SU-DHL-6 (cell line): ENCODE measurements around the gene NFATC2IP.

Experiments used
- H2AFZ ChIP-seq: fragments of 200-600 bp; sonication (generic); 2 replicates; pipeline ENCODE4 v1.6.1; 2014; ENCODE audit warnings: low read depth, mild to moderate bottlenecking, moderate library complexity, mixed read lengths, antibody characterized with exemption, low read length; ENCODE audit not compliant: severe bottlenecking
- H3F3A ChIP-seq: fragments of 200-600 bp; shearing (Covaris generic); 2 replicates; pipeline ENCODE4 v1.6.0; 2016; ENCODE audit warnings: antibody characterized with exemption, mild to moderate bottlenecking; ENCODE audit not compliant: insufficient read depth
- H3K27ac ChIP-seq: fragments of 200-600 bp; sonication (generic); 2 replicates; pipeline ENCODE4 v1.5.1; 2016; ENCODE audit warnings: low read depth, mild to moderate bottlenecking, low read length, moderate library complexity, mixed read lengths
- H3K27me3 ChIP-seq: fragments of 200-600 bp; sonication (generic), shearing (Covaris generic); 2 replicates; pipeline ENCODE4 v1.6.0; 2014; ENCODE audit warnings: mild to moderate bottlenecking, low read length
- H3K36me3 ChIP-seq: fragments of 200-600 bp; sonication (generic); 2 replicates; pipeline ENCODE4 v1.6.1; 2014; ENCODE audit warnings: mild to moderate bottlenecking, low read length, mixed read lengths
- H3K4me2 ChIP-seq: fragments of 300-600, 200-600 bp; shearing (Covaris generic), sonication (generic); 2 replicates; pipeline ENCODE4 v1.6.0; 2014; ENCODE audit warnings: low read length, low read depth, mild to moderate bottlenecking; ENCODE audit not compliant: poor library complexity, severe bottlenecking
- H3K4me3 ChIP-seq: fragments of 200-600 bp; sonication (generic); 2 replicates; pipeline ENCODE4 v1.5.1; 2014; ENCODE audit warnings: antibody characterized with exemption, low read length, mild to moderate bottlenecking, mixed read lengths; ENCODE audit not compliant: insufficient read depth, poor library complexity, severe bottlenecking
- H3K79me2 ChIP-seq: fragments of 200-600 bp; sonication (generic); 2 replicates; pipeline ENCODE4 v1.6.1; 2014; ENCODE audit warnings: mild to moderate bottlenecking, low read length, moderate library complexity; ENCODE audit not compliant: insufficient read depth
- H3K9ac ChIP-seq: fragments of 200-600 bp; sonication (generic); 2 replicates; pipeline ENCODE4 v1.7.0; 2014; ENCODE audit warnings: mild to moderate bottlenecking, low read length
- H3K9me2 ChIP-seq: fragments of 200-600 bp; sonication (generic); replicated peaks from 2 replicates; pipeline ENCODE4 v1.6.1; 2014; ENCODE audit warnings: low read length; ENCODE audit not compliant: insufficient read depth
- H3K9me3 ChIP-seq: fragments of 200-600 bp; sonication (generic); 2 replicates; pipeline ENCODE4 v1.6.1; 2014; ENCODE audit warnings: low read length, mixed read lengths; ENCODE audit not compliant: insufficient read depth
- H4K20me1 ChIP-seq: fragments of 200-600 bp; sonication (generic); 2 replicates; pipeline ENCODE4 v1.6.1; 2014; ENCODE audit warnings: low read depth, mild to moderate bottlenecking, antibody characterized with exemption, low read length, moderate library complexity, mixed read lengths
- EZH2phosphoT487 ChIP-seq: fragments of 200-600 bp; sonication (generic), shearing (Covaris generic); conservative IDR thresholded peaks from 2 replicates; pipeline ENCODE4 v1.6.1; 2018; ENCODE audit warnings: mild to moderate bottlenecking, antibody characterized with exemption, low read length, moderate library complexity, mixed read lengths
- TF ChIP-seq, protein P1 (sequence below): fragments of 200-600 bp; sonication (generic); IDR thresholded peaks from one replicate; pipeline ENCODE4 v1.5.1; 2017; ENCODE audit warnings: antibody characterized with exemption, mild to moderate bottlenecking, low read length, moderate library complexity; ENCODE audit not compliant: insufficient read depth, poor library complexity, severe bottlenecking

Gene NFATC2IP

DNA sequence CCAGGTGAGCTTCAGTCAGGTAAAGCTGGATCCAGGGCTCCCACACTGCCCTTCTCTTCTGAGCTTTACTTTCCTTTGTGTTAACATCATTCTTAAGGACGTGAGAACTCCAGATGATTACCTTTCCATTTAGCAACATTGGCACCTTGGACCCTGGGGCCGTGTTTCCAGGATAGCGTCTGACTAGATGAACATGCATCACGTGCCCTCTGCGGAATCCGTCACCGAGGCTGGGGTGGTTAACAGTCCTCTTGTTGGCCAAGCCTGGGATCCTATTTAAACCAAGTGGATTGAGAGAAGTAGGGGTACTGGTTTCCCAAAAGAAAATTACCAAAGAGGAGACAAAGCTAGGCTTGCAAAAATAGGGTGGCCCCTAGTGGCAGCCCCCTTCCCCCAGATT, 30.2 kb downstream of the NFATC2IP start:
- H3K4me3 ChIP-seq: no peak overlapping the region
- no peak overlapping the region for H2AFZ ChIP-seq
- TF ChIP-seq, protein P1, sequence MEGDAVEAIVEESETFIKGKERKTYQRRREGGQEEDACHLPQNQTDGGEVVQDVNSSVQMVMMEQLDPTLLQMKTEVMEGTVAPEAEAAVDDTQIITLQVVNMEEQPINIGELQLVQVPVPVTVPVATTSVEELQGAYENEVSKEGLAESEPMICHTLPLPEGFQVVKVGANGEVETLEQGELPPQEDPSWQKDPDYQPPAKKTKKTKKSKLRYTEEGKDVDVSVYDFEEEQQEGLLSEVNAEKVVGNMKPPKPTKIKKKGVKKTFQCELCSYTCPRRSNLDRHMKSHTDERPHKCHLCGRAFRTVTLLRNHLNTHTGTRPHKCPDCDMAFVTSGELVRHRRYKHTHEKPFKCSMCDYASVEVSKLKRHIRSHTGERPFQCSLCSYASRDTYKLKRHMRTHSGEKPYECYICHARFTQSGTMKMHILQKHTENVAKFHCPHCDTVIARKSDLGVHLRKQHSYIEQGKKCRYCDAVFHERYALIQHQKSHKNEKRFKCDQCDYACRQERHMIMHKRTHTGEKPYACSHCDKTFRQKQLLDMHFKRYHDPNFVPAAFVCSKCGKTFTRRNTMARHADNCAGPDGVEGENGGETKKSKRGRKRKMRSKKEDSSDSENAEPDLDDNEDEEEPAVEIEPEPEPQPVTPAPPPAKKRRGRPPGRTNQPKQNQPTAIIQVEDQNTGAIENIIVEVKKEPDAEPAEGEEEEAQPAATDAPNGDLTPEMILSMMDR: no peak
- TF ChIP-seq EZH2phosphoT487: no peak
- H3K9me3 ChIP-seq: no peaks in the 10 kb centered on the region
- no peaks in the 10 kb centered on the region; the same call in 1 of the 2 replicates for H3F3A ChIP-seq
- no peaks in the 10 kb centered on the region for H3K36me3 ChIP-seq
- H3K4me2 ChIP-seq: no peak overlapping the region
- H4K20me1 ChIP-seq: no peaks in the 10 kb centered on the region
- H3K27ac ChIP-seq: no peak overlapping the region
- no peaks in the 10 kb centered on the region for H3K27me3 ChIP-seq
- no peaks in the 10 kb centered on the region for H3K79me2 ChIP-seq
- H3K9me2 ChIP-seq: no peaks in the 10 kb centered on the region
- no peak overlapping the region for H3K9ac ChIP-seq

DNA sequence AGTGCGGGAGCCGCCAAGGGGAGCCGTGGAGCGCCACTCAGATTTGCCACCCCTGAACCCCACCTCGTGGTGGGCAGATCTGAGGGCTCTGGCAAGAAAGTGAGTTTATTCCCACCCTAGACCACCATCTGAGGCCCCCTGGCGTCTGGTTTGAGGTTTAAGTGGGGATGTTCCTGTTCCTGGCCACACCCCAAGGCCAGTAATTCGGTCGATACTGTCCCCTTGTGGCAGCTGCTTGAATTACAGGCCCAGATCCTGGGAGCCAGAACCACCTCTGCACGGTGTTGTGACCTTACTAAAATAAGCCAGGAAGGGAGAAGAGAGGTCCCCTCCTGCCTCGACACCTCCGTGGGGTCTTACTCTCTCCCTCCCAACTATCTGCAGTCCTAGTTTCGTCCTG, 30.8 kb downstream of the NFATC2IP start:
- H3K9me3 ChIP-seq: no peaks in the 10 kb centered on the region
- no peaks in the 10 kb centered on the region; the same call in 1 of the 2 replicates for H3F3A ChIP-seq
- H3K27ac ChIP-seq: no peak overlapping the region
- no peaks in the 10 kb centered on the region for H3K27me3 ChIP-seq
- H2AFZ ChIP-seq: no peak overlapping the region
- no peak overlapping the region for H3K4me2 ChIP-seq
- no peaks in the 10 kb centered on the region for H3K36me3 ChIP-seq
- H4K20me1 ChIP-seq: no peaks in the 10 kb centered on the region
- no peak overlapping the region for H3K9ac ChIP-seq
- no peak overlapping the region for H3K4me3 ChIP-seq
- H3K79me2 ChIP-seq: no peaks in the 10 kb centered on the region
- H3K9me2 ChIP-seq: no peaks in the 10 kb centered on the region
- TF ChIP-seq, protein P1: peak; percentile 94
- no peak for TF ChIP-seq EZH2phosphoT487

DNA sequence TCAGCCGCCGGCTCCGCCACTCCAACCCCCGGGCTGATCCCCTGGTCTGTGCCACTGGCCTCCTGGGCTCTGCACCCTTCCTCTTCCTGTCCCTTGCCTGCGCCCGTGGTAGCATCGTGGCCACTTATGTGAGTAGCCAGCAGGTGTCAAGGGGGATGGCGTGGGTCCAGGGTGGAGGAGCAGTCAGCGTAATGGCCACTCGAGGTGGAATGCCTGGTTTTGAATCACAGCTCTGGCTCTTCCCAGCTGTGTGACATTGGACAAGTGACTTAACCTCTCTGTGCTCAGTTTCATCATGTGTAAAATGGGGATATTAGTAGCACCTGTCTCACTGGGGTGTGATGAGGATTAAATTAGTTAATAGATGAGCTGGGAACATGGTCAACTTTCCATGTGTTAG, 31.7 kb downstream of the NFATC2IP start:
- no peaks in the 10 kb centered on the region for H3K36me3 ChIP-seq
- no peak overlapping the region for H2AFZ ChIP-seq
- H3K9ac ChIP-seq: no peak overlapping the region
- no peak overlapping the region for H3K4me3 ChIP-seq
- no peaks in the 10 kb centered on the region for H3F3A ChIP-seq
- TF ChIP-seq, protein P1: no peak
- no peak for TF ChIP-seq EZH2phosphoT487
- H3K27me3 ChIP-seq: no peaks in the 10 kb centered on the region
- no peaks in the 10 kb centered on the region for H3K9me2 ChIP-seq
- no peaks in the 10 kb centered on the region for H3K79me2 ChIP-seq
- H3K4me2 ChIP-seq: no peak overlapping the region
- H3K27ac ChIP-seq: no peak overlapping the region
- H4K20me1 ChIP-seq: no peaks in the 10 kb centered on the region
- no peaks in the 10 kb centered on the region for H3K9me3 ChIP-seq
